Type B pancreatic cell (in vitro differentiated cells): ENCODE data around the gene CD300LD. TPM values are rescaled to one million over a fixed set of nuclear protein-coding genes. Genes with fewer than 3 reads are reported as not detected.

Source experiments
- DNase-seq: peaks from one replicate; pipeline ENCODE4 v3.0.0; 2021; ENCODE audit warnings: mixed read lengths; ENCODE audit not compliant: unreplicated experiment; ENCODE audit errors: extremely low spot score
- H3K27ac Mint-ChIP-seq: 2 replicates; pipeline ENCODE4 v1.8.0; 2021; ENCODE audit warnings: mild to moderate bottlenecking, mixed read lengths
- H3K27me3 Mint-ChIP-seq: 2 replicates; pipeline ENCODE4 v1.8.0; 2021; ENCODE audit warnings: mixed read lengths
- H3K36me3 Mint-ChIP-seq: 2 replicates; pipeline ENCODE4 v1.8.0; 2021; ENCODE audit warnings: mixed read lengths
- H3K4me1 Mint-ChIP-seq: one replicate; pipeline ENCODE4 v1.8.0; 2021; ENCODE audit warnings: mixed read lengths; ENCODE audit not compliant: unreplicated experiment
- H3K4me3 Mint-ChIP-seq: 2 replicates; pipeline ENCODE4 v1.8.0; 2021; ENCODE audit warnings: mild to moderate bottlenecking, mixed read lengths
- H3K9me3 Mint-ChIP-seq: 2 replicates; pipeline ENCODE4 v1.8.0; 2021; ENCODE audit warnings: mixed read lengths
- total RNA-seq: library from RNA; stranded (reverse); gene quantifications from 2 replicates; pipeline ENCODE4 v1.2.1, GENCODE V29; 2021; ENCODE audit warnings: low replicate concordance
- TF ChIP-seq, protein P1 (sequence below): fragments of 200-600 bp; sonication (generic); conservative IDR thresholded peaks from 2 replicates; pipeline ENCODE4 v1.5.0; 2021; ENCODE audit warnings: antibody characterized with exemption, mild to moderate bottlenecking

Gene CD300LD
- total RNA-seq, 1 donor from 2014 or later = not detected

DNA sequence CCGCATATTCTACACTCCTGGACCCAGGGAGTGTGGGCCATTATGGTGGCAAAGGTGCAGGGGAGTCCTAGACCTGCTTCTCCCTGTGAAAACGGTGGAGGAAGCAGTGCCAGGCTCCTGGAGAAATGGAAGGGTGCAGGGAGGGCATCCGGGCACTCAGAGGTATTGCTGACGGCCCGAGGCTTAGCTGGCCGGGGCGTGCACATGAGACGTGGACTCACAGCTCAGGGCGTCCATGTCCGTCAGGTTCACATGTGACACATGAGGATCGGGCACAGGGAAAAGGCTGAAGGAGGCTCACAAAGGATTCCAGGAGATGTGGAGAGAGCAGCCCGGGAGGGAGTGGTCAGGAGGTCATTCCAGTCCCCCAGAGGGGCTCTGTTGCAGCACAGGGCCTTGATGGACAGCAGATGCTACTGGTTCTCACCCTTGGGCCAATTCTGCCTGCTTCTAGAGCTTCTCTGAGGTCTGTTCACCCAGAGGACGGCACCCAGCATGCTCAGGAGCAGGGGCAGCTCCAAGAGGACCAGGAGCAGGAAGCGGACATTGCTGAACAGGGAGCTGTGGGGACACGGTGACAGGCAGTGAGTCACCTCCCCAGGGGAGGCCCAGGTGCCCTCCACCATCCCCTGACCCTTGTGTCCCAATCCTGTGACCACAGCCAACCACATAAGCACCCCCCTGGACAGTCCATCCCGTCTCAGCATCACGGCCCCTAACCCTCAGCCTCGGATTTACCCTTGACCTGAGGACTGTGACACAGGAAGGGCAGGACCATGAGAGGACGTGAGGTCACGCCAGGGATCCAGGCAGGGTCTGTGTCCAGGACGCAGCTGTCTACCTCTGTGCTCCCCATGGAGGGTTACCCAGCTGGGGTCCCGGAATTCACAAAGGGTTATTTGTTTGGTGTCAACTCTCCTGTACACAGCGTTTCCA, 50.6 kb downstream of the CD300LD start:
- H3K27ac Mint-ChIP-seq = no peak overlapping the region
- H3K4me1 Mint-ChIP-seq = no peaks in the 10 kb centered on the region
- no peaks in the 10 kb centered on the region for H3K9me3 Mint-ChIP-seq
- TF ChIP-seq, protein P1, sequence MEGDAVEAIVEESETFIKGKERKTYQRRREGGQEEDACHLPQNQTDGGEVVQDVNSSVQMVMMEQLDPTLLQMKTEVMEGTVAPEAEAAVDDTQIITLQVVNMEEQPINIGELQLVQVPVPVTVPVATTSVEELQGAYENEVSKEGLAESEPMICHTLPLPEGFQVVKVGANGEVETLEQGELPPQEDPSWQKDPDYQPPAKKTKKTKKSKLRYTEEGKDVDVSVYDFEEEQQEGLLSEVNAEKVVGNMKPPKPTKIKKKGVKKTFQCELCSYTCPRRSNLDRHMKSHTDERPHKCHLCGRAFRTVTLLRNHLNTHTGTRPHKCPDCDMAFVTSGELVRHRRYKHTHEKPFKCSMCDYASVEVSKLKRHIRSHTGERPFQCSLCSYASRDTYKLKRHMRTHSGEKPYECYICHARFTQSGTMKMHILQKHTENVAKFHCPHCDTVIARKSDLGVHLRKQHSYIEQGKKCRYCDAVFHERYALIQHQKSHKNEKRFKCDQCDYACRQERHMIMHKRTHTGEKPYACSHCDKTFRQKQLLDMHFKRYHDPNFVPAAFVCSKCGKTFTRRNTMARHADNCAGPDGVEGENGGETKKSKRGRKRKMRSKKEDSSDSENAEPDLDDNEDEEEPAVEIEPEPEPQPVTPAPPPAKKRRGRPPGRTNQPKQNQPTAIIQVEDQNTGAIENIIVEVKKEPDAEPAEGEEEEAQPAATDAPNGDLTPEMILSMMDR = no peak
- no peak for DNase-seq
- H3K27me3 Mint-ChIP-seq = peaks cover 47% of the 10 kb centered on the region
- no peak overlapping the region for H3K4me3 Mint-ChIP-seq
- H3K36me3 Mint-ChIP-seq = no peaks in the 10 kb centered on the region

GRCh38 chr17:74539281-74539820, 52.7 kb downstream of the CD300LD start:
- H3K9me3 Mint-ChIP-seq = no peaks in the 10 kb centered on the region
- no peak overlapping the region for H3K4me3 Mint-ChIP-seq
- no peaks in the 10 kb centered on the region for H3K36me3 Mint-ChIP-seq
- no peak for DNase-seq
- H3K27ac Mint-ChIP-seq = no peak overlapping the region
- peaks cover 55% of the 10 kb centered on the region for H3K27me3 Mint-ChIP-seq
- H3K4me1 Mint-ChIP-seq = no peaks in the 10 kb centered on the region
- TF ChIP-seq, protein P1 = no peak

DNA sequence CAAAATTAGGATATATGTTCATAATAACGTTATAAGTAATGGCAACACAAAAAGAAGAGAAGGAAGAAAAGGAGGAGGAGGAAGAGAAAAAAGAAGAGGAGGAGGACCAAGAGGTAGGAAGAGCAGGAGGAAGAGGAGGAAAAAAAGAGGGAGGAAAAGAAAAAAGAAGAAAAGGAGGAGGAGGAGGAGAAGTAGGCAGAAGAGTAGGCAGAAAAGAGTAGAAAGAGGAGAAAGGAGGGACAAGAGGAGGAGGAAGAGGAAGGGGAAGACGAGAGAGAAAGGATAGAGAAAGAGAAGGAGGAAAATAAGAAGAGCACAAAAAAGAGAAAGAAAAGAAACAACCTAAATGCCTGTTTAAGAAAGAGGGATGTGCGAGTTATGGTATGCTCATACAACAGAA, 55.2 kb downstream of the CD300LD start:
- Mint-ChIP-seq H3K4me3 (no peak overlapping the region), H3K27ac (no peak overlapping the region), H3K4me1 (no peaks in the 10 kb centered on the region), H3K9me3 (no peaks in the 10 kb centered on the region), H3K27me3 (peaks cover 59% of the 10 kb centered on the region), H3K36me3 (no peaks in the 10 kb centered on the region)
- no peak for DNase-seq
- TF ChIP-seq, protein P1 = no peak

- no peaks in the 10 kb centered on the region for H3K36me3 Mint-ChIP-seq
- TF ChIP-seq, protein P1 = no peak
- no peaks in the 10 kb centered on the region for H3K9me3 Mint-ChIP-seq
- no peak overlapping the region for H3K4me3 Mint-ChIP-seq
- H3K4me1 Mint-ChIP-seq = no peaks in the 10 kb centered on the region
- peaks cover 51% of the 10 kb centered on the region for H3K27me3 Mint-ChIP-seq
- peak; percentile 32 for DNase-seq
- H3K27ac Mint-ChIP-seq = no peak overlapping the region
Observed at GRCh38 chr17:74532115-74532514, 60.0 kb downstream of the CD300LD start.

DNA sequence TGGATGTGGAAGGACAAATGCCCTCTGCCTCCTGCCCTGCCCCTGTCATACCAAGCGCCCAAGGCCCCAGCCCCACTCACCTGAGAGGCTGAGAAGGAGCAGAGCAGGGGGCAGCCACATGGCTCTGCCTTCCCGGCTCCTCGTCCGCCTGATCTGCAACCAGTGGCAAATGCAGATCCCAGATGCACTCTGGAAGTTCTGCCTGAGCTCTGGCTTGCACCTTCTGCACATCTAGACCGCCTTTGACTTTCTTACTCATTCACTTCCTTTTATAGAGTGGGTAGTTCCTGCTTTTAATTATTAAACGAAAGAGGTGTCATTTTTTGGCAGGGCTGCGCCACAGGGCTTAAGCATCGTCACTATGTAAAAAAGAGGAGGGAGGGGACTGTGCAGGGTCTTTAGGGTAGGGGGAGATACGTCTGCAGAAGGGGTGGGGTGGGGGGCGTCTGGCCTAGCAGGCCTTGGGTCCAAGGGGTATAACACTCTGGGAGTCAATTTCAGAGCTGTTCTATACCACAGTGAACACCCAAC, 60.8 kb downstream of the CD300LD start, which contains the start of gene CD300LB:
CD300LB (minus strand) TSS at position 245 of the 531 bp plus-strand sequence; CDS start at position 120, 125 bp downstream.
- no peaks in the 10 kb centered on the region for H3K36me3 Mint-ChIP-seq
- H3K27ac Mint-ChIP-seq = no peak within 1 kb of the TSS
- peak; percentile 53 for DNase-seq
- no peaks in the 10 kb centered on the region for H3K4me1 Mint-ChIP-seq
- no peaks in the 10 kb centered on the region for H3K9me3 Mint-ChIP-seq
- peaks cover 47% of the 10 kb centered on the region for H3K27me3 Mint-ChIP-seq
- H3K4me3 Mint-ChIP-seq = no peak within 1 kb of the TSS
- TF ChIP-seq, protein P1 = no peak
